Pancreas (tissue), 10 donors: Measurements from ENCODE around the gene CUL3. TPM values are rescaled to one million over a fixed set of nuclear protein-coding genes. Genes with fewer than 3 reads are reported as not detected.
"Not testable (repeated sequence)": the region's sequence is repeated elsewhere in the genome, so short reads cannot be mapped to it uniquely, and the experiment has no call there.

Experiments used
- ATAC-seq, 4 donors: fragments of 200-7000 bp; cut with Tn5 transposase; one replicate each; pipeline versions ENCODE4 v1.8.0 to v1.9.1; 2020; ENCODE audit warnings: mild to moderate bottlenecking in 4 of 4, moderate library complexity in 4 of 4
- DNase-seq, 6 donors: peaks; one replicate each; pipeline ENCODE4 v3.0.0-alpha.2; 2020
- FAIRE-seq: peaks from 2 replicates; lab custom pipeline; 2012; peaks lifted over from hg19 to GRCh38; lab: Jason Lieb, UNC
- H3K27ac ChIP-seq, 4 donors: fragments of 200-600 bp; sonication (generic); 1 replicate in 3 of 4; 2 replicates in 1 of 4; pipeline versions ENCODE4 v1.5.0 to v1.8.0; 2020
- H3K27me3 ChIP-seq, 4 donors: fragments of 200-600 bp; one replicate each; pipeline ENCODE4 v1.8.0; 2021
- H3K36me3 ChIP-seq, 3 donors: fragments of 200-600 bp; sonication (generic) in 1 of 3; one replicate each; pipeline versions ENCODE4 v1.5.0 to v1.8.0; 2020 to 2021
- H3K4me1 ChIP-seq, 3 donors: fragments of 200-600 bp; one replicate each; pipeline ENCODE4 v1.8.0; 2021
- H3K4me3 ChIP-seq, 4 donors: fragments of 200-600 bp; sonication (generic) in 2 of 4; one replicate each; pipeline versions ENCODE4 v1.5.0 to v1.8.0; 2020 to 2021
- H3K9me3 ChIP-seq, 4 donors: fragments of 200-600 bp; one replicate each; pipeline ENCODE4 v1.8.0; 2021
- WGBS, 2 donors: extraction: QIAGEN DNeasy Blood & Tissue Kit; methylation state at CpG; one replicate each; pipeline ENCODE4 v1.1.7; 2013; 5-methylcytosine and 5-hydroxymethylcytosine counted together
- intact Hi-C, 3 donors: fragments of 100-400 bp; cut with DNase I; formaldehyde crosslinking; loops; one replicate each; pipeline versions ENCODE4 v1.11.1 to v1.14.2; 2022
- polyA plus RNA-seq, 2 donors: library from polyadenylated mRNA; stranded (reverse); fragments of 200-250 nt; gene quantifications; one replicate each; pipeline ENCODE4 v1.2.3, GENCODE V29; 2013
- total RNA-seq, 6 donors: library from RNA; stranded (reverse); fragmentation: NEBNext Ultra II Directional in 4 of 6; extraction: Animal tissue kit (Norgen Biotek cat#: 25700) in 4 of 6; gene quantifications; one replicate each; pipeline versions ENCODE4 v1.2.1 to v1.2.4, GENCODE V29; 2021 to 2023
- TF ChIP-seq, protein P1 (sequence below), 4 donors: fragments of 200-600 bp; sonication (generic) in 3 of 4; IDR thresholded peaks; one replicate each; pipeline versions ENCODE4 v1.5.0 to v1.8.0; 2021; ENCODE audit warnings: antibody characterized with exemption in 4 of 4
- donor health status: healthy with polysubstance abuse.
- donor health status: DM: no; HTN: no; CAD: no; lungs with moderate emphysema.
- donor health status: DM: no; HTN: no; CAD: no.
- donor health status: control.
- donor health status: control.
- donor health status: Bipolar disorder and iron deficiency.
- donor health status: DM: yes; HTN: yes; CAD: no.
- donor health status: DM: no; HTN: no; CAD: no.
- donor health status: DM: no; HTN: no; CAD: no.
- donor health status: DM: yes; HTN: yes; CAD: no.

CUL3 gene
- total and polyA plus RNA-seq, 8 donors, result 32.2 to 49.5 (median 37.6) TPM

DNA sequence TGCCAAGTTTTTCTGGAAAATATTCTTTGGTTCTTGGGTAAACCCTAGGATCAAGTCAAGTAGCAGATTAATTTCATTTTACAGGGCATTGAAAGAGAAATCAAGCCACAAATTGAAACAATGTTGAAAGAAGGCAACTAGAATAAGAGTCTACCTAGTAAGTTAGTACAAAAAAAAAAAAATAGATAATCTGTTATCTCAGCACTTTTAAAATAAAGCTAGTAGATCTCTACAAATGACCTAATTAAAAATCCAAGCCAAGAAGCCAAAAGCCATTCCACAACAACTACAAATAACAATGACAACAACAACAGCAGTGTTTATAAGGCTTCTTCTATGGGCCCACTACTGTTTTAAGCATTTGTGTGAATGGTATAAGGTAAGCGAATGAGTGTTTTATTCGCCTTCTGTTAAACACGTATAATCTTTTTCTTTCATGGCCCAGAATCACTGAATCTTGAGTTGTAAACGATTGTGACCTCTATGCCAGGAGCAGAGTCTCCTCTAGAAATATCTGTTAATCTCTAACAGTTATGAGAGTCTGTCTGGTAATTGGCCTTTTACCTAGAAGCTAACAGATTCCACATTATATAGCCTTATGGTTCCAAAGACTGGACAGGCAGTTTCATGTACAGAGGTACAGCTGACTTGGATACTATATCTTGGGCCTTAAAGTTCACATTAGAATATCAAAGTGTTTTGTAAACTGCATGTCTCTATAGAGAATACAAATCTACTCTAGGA is 28.6 kb upstream of the CUL3 start:
- H3K36me3 ChIP-seq, result no peaks in the 10 kb centered on the region
- intact Hi-C loops, result no loop called here
- TF ChIP-seq, protein P1, sequence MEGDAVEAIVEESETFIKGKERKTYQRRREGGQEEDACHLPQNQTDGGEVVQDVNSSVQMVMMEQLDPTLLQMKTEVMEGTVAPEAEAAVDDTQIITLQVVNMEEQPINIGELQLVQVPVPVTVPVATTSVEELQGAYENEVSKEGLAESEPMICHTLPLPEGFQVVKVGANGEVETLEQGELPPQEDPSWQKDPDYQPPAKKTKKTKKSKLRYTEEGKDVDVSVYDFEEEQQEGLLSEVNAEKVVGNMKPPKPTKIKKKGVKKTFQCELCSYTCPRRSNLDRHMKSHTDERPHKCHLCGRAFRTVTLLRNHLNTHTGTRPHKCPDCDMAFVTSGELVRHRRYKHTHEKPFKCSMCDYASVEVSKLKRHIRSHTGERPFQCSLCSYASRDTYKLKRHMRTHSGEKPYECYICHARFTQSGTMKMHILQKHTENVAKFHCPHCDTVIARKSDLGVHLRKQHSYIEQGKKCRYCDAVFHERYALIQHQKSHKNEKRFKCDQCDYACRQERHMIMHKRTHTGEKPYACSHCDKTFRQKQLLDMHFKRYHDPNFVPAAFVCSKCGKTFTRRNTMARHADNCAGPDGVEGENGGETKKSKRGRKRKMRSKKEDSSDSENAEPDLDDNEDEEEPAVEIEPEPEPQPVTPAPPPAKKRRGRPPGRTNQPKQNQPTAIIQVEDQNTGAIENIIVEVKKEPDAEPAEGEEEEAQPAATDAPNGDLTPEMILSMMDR (IDR thresholded peaks at IDR 0.05), result no peak
- H3K4me1 ChIP-seq, result no peaks in the 10 kb centered on the region
- 81 to 85% methylated on average over 4 of the region's 4 CpGs for WGBS, 2 donors
- no peaks in the 10 kb centered on the region for H3K27me3 ChIP-seq
- no peak for FAIRE-seq
- H3K9me3 ChIP-seq, result no peaks in the 10 kb centered on the region
- no peak overlapping the region for H3K27ac ChIP-seq
- ATAC-seq, result no peak
- no peak overlapping the region for H3K4me3 ChIP-seq
- DNase-seq, result no peak

DNA sequence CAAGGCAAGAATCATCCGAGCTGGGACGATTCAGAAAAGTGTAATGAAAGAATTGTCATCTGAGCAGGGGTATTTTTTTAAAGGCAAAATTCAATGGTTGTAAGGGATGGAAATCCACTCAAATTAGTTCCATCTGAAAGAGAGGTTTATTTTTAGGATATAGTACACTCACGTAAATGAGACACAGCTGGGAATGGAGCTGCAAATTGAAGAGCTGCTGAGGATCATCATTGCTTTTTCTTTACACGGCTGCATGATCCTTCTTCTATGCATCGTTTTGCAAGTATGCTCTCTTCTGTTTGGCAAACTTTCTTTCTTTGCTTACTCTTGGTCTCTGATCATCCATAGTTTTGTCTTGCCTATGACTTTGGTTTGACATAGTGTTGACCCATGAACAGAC is 27.4 kb upstream of the CUL3 start:
- FAIRE-seq, result no peak
- TF ChIP-seq, protein P1 (IDR thresholded peaks at IDR 0.05), result no peak

DNA sequence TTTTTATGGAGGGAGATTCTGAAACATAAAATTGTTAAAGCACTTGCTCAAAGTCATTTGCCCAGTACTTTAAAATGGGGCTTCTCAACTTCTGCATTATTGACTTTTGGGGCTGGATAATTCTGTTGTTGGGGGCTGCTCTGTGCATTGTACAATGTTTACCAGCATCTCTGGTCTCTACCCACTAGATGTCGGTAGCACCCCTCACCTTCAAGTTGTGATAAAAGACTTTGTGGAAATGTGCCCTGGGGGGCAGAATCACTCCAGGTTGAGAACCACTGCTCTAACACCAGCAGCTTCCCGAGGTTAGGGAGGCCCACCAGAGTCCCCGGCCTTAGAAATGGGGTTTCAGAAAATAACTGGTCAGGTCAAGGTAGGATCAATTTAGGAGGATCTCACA is 26.8 kb upstream of the CUL3 start:
- Histone ChIP-seq H3K4me3 (no peak overlapping the region), H3K36me3 (no peaks in the 10 kb centered on the region), H3K4me1 (no peaks in the 10 kb centered on the region), H3K27me3 (no peaks in the 10 kb centered on the region), H3K9me3 (no peaks in the 10 kb centered on the region), H3K27ac (no peak overlapping the region)
- intact Hi-C loops, result no loop called here
- DNase-seq (no peak), ATAC-seq (no peak), FAIRE-seq (no peak)
- TF ChIP-seq, protein P1 (IDR thresholded peaks at IDR 0.05), result no peak
- WGBS, 2 donors, result 66 to 76% methylated on average over 3 of the region's 3 CpGs

More for the DNA sequence above, 27.4 kb upstream of the CUL3 start:
- 76 to 85% methylated on average over 5 of the region's 5 CpGs for WGBS, 2 donors
- Histone ChIP-seq H3K36me3 (no peaks in the 10 kb centered on the region), H3K9me3 (no peaks in the 10 kb centered on the region), H3K4me3 (no peak overlapping the region), H3K4me1 (no peaks in the 10 kb centered on the region), H3K27ac (no peak overlapping the region), H3K27me3 (no peaks in the 10 kb centered on the region)
- intact Hi-C loops, result no loop called here
- ATAC-seq, result no peak
- DNase-seq, result no peak

DNA sequence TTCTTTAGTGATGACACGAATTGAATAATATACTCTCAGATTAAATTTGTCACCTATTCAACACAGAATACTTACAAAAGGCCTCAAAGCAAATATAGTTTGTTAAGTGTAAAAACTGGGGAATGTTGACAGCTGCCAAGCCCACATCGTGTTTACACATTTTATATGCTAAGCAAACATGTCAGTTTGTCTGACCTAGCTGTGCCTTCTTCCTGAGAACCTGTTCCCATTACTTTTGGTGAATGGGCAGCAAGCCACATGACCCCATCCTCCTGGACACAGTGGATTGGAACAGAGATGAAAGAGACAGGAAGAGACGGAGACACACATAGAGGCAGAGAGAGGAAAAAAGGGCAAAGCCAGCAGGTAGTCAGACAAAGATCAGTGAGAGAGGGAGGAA is 22.9 kb upstream of the CUL3 start:
- Histone ChIP-seq H3K4me1 (no peaks in the 10 kb centered on the region), H3K36me3 (no peaks in the 10 kb centered on the region), H3K27me3 (no peaks in the 10 kb centered on the region), H3K9me3 (no peaks in the 10 kb centered on the region), H3K27ac (no peak overlapping the region), H3K4me3 (no peak overlapping the region)
- DNase-seq (no peak), FAIRE-seq (no peak), ATAC-seq (no peak)
- 35% methylated on average over 3 of the region's 3 CpGs for WGBS, 2 donors
- intact Hi-C loops, result no loop called here
- TF ChIP-seq, protein P1 (IDR thresholded peaks at IDR 0.05), result no peak

DNA sequence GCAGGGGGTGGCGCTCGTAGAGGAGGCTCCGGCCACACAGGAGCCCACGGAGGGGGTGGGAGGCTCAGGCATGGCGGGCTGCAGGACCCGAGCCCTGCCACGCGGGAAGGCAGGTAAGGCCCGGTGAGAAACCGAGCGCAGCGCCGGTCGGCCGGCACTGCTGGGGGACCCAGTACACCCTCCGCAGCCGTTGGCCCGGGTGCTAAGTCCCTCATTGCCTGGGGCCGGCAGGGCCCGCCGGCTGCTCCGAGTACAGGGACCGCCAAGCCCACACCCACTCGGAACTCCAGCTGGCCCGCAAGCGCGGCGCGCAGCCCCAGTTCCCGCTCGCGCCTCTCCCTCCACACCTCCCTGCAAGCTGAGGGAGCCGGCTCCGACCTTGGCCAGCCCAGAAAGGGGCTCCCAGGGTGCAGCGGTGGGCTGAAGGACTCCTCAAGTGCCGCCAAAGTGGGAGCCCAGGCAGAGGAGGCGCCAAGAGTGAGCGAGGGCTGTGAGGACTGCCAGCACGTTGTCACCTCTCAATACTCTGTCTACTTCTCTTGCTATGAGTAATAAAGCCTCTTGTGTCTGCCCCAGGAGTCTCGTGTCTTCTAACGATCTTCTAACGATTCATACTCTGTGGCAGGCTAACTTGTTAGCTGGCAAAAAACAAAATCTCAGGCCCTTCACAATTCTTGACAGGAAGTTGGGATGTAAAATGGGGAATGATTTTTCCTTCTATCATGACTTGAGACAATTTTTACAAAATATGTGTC is 18.8 kb upstream of the CUL3 start:
- H3K4me1 ChIP-seq, intact Hi-C loops, H3K27ac ChIP-seq, H3K9me3 ChIP-seq, H3K36me3 ChIP-seq, DNase-seq, H3K4me3 ChIP-seq, ATAC-seq, H3K27me3 ChIP-seq, FAIRE-seq: not testable (repeated sequence)
- 89 to 91% methylated on average over 42 of the region's 42 CpGs for WGBS, 2 donors

DNA sequence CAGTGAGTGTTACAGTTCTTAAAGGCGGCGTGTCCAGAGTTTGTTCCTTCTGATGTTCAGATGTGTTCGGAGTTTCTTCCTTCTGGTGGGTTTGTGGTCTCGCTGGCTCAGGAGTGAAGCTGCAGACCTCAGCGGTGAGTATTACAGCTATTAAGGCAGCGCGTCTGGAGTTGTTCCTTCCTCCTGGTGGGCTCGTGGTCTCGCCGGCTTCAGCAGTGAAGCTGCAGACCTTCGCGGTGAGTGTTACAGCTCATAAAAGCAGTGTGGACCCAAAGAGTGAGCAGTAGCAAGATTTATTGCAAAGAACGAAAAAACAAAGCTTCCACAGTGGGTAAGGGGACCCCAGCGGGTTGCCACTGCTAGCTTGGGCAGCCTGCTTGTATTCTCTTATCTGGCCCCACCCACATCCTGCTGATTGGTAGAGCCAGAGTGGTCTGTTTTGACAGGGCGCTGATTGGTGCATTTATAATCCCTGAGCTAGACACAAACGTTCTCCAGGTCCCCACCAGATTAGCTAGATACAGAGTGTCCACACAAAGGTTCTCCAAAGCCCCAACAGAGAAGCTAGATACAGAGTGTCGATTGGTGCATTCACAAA is 17.7 kb upstream of the CUL3 start:
- ATAC-seq, H3K9me3 ChIP-seq, H3K36me3 ChIP-seq, H3K27me3 ChIP-seq, H3K4me3 ChIP-seq, FAIRE-seq, H3K4me1 ChIP-seq, intact Hi-C loops, DNase-seq, H3K27ac ChIP-seq: not testable (repeated sequence)
- WGBS, 2 donors, result 82 to 84% methylated on average over 16 to 17 of the region's 17 CpGs
